ENCODE data around the gene ADIRF.
"Not testable (repeated sequence)": the region's sequence is repeated elsewhere in the genome, so short reads cannot be mapped to it uniquely, and the experiment has no call there.

Gene ADIRF

DNA sequence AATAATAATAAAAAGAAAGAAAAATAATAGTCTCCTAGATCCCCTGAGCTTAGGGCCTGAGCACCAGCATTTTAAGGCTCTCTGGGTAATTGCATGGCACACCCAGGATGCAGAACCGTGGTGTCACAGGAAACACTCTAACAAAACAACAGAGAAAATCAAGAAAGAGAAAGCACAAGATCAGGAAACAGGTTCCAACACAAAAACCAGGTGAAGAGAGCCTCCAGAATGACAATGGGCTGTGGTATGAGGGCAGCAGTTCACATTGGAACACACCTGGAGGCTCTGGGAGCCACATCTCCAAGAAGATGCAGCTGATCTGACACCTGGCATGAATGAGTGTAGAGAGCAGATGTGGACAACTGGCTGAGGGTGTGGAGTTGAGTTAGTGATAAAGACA, 17.9 kb upstream of the ADIRF start:
- TF ChIP-seq CTCF (conservative IDR thresholded peaks at IDR 0.05): no peak
- no peak overlapping the region for H3K27ac ChIP-seq

- TF ChIP-seq CTCF (conservative IDR thresholded peaks at IDR 0.05): no peak
- no peak overlapping the region for H3K27ac ChIP-seq
These were observed 17.0 kb upstream of the ADIRF start for GRCh38 chr10:86951184-86951761.

DNA sequence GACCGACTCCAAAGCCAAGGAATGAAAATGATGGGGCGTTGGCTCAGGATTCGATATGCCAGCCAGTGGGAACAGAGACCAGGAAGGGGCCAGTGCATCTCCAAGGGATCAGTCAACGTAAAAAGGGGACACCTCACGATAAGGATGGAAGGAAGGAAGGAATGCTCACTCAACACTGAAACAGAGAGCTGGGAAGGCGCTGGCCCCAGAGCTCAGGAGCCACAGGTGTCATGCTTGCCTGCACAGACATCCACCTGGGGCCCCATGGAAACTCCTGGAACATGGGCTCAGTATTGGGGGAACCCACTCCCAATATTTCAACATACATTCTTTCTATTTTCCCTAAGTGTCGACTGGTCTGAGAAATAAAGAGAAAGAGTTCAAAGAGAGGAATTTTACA, 16.2 kb upstream of the ADIRF start:
- TF ChIP-seq CTCF (conservative IDR thresholded peaks at IDR 0.05): no peak
- H3K27ac ChIP-seq: no peak overlapping the region

DNA sequence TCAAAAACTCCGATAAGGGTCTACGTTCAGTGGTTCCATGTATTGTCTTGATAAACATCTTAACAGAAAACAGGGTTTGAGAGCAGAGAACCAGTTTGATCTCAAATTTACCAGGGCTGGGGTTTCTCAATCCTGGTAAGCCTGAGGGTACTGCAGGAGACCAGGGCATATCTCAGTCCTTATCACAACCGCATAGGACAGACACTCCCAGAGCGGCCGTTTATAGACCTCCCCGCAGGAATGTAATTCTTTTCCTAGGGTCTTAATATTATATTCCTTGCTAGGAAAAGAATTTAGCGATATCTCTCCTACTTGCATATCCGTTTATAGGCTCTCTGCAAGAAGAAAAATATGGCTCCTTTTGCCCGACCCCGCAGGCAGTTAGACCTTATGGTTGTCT, 15.6 kb upstream of the ADIRF start:
- not testable (repeated sequence) for H3K27ac ChIP-seq

DNA sequence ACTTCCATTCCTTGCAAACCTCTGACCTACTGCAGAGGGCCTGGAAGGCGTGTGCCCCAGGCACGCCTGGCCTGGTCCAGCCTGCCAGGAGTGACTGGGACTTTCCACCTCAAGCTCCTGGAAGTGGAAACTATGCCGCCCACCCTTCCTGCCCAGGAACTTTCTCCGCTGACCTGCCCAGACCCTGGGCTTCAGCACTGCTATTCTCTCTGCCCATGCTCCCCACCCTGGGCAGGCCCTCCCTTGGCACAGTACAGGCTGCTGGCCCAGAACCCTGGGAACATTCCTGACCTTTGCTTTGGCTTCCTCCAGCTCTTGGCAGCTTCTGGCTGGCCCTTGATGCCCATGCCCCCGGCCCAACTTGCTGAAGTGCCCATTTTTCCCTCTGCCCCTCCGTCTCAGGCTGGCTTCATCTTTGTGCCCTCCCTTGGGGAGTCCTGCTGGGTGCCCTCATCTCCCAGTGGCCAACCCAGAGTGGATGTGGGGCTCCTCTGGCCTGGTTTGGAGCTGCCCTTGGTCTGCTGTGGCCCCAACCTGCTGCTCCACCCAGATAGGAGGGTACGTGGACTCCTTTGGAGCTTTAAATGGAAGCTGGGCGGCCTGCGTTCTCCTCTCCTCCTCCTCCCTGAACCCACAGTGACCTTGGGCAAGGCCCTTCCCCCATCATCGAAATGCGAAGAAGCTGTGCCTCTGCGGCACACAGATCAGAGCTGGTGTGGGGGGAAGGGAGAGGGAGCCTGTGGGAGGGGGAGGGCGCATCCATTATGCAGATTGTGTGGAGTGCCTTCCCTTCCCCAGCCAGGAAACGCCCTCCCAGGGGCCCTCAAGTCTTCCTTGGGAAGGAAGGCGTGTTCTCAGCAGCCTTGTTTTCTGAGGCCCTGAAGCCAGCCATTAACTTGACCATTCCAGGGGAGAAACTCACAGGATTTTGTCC, 14.3 kb upstream of the ADIRF start:
- TF ChIP-seq CTCF (conservative IDR thresholded peaks at IDR 0.05): no peak
- no peak overlapping the region for H3K27ac ChIP-seq

DNA sequence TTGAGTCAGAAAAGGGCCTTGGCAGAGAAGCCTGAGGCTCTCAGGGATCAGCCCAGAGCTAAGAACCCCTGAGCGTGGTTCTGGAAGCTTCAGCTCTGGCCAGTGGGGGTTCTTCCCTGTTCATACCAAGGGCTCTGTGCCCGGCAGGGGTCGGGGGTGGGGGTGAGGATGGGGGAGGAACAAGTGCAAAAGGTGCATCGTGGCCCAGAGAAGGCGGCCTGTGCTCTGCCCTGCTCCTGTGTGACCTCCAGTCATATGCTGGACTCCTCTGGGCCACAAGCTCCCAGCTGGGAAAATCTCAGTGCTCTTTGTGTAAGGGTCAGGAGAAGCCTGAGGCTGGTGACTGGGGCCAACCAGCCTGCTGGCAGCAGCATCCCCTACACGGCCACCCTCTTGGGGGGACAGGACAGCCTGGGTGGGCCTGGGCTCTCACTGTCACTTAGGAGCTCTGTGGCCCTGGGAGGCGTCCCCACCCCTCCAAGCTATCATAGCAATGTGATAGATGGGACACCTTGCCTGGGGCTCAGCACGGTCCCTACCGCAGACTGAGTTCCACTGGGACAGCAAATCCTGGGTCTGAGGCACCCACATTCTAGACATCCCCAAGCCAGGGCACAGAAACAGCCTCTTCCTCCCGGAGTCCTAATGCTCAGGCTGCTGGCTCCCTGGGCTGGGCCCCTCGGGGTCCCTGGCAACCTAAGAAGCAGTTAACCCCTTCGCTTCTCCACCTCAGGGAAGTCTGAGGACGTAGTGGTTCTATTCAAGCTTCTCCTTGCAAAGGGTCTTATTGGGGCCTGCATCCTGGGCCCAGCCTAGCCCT, 13.4 kb upstream of the ADIRF start:
- H3K27ac ChIP-seq: no peak overlapping the region
- TF ChIP-seq CTCF (conservative IDR thresholded peaks at IDR 0.05): no peak

- H3K27ac ChIP-seq: no peak overlapping the region
- no peak for TF ChIP-seq CTCF (conservative IDR thresholded peaks at IDR 0.05)
These were observed 12.6 kb upstream of the ADIRF start for GRCh38 chr10:86955501-86956194.
